Mesothelial cell of epicardium (in vitro differentiated cells): ENCODE results near the gene ILK. TPM values are rescaled to one million over a fixed set of nuclear protein-coding genes. Genes with fewer than 3 reads are reported as not detected.

Experiments used
- DNase-seq, 2 experiments: peaks; one replicate each; pipeline ENCODE4 v3.0.0; 2021; ENCODE audit warnings: low spot score in 2 of 2; ENCODE audit not compliant: unreplicated experiment in 2 of 2
- H3K27ac Mint-ChIP-seq: 2 replicates; pipeline ENCODE4 v1.8.0; 2021; ENCODE audit warnings: mixed read lengths
- H3K27me3 Mint-ChIP-seq: 2 replicates; pipeline ENCODE4 v1.8.0; 2021; ENCODE audit warnings: low read depth, mixed read lengths
- H3K36me3 Mint-ChIP-seq: 2 replicates; pipeline ENCODE4 v1.8.0; 2021; ENCODE audit warnings: mixed read lengths
- H3K4me1 Mint-ChIP-seq: 2 replicates; pipeline ENCODE4 v1.8.0; 2021; ENCODE audit warnings: mixed read lengths
- H3K4me3 Mint-ChIP-seq: 2 replicates; pipeline ENCODE4 v1.8.0; 2021; ENCODE audit warnings: mild to moderate bottlenecking, moderate library complexity, mixed read lengths
- H3K9me3 Mint-ChIP-seq: 2 replicates; pipeline ENCODE4 v1.8.0; 2021; ENCODE audit warnings: mixed read lengths
- CTCF ChIP-seq: fragments of 200-600 bp; sonication (generic); IDR thresholded peaks from one replicate; pipeline ENCODE4 v1.5.0; 2021; ENCODE audit warnings: antibody characterized with exemption; ENCODE audit not compliant: unreplicated experiment
- total RNA-seq: library from RNA; stranded (reverse); gene quantifications from 3 replicates; pipeline ENCODE4 v1.2.1, GENCODE V29; 2021

Gene ILK
- total RNA-seq, 1 donor from 2014 or later, result 144 TPM

DNA sequence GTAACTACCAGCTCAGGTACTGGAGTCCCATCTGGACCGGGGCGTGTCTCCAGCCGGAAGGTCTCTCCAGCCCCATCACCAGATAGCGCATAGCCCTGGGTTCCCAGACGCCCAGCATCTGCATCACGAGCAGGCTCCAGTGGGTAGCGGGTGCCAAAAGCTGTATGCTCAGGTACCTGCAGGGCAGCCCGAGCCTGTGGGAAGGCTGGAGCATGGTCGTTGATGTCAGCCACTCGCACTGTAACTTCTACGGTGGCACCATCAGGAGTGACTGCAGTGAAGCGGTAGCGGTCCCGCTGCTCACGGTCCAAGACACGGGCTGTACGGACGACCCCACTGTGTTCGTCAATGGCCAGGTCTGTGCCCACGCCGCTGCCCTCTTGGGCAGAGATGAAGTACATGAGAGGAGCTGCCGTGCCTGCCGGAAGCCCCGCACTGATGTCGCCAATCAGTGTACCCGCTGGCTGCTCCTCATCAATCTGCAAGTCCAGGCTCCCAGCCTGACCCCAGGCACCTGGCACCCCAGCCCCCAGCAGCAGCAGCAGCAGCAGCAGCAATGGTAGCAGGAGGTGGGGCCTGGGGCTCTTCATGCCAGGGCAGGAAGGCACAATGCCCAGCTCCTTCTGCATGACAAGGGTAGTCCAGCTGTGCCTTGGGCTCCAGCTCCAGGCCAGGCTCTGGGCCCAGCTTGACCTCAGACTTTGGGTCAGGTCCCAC lies 37.6 kb downstream of the ILK start:
- H3K4me1 Mint-ChIP-seq, result peaks cover 3% of the 10 kb centered on the region
- peaks cover 3% of the 10 kb centered on the region for H3K36me3 Mint-ChIP-seq
- TF ChIP-seq CTCF, result no peak
- H3K27me3 Mint-ChIP-seq, result no peaks in the 10 kb centered on the region
- H3K4me3 Mint-ChIP-seq, result no peak overlapping the region
- no peaks in the 10 kb centered on the region for H3K9me3 Mint-ChIP-seq
- DNase-seq, result no peak
- H3K27ac Mint-ChIP-seq, result no peak overlapping the region

DNA sequence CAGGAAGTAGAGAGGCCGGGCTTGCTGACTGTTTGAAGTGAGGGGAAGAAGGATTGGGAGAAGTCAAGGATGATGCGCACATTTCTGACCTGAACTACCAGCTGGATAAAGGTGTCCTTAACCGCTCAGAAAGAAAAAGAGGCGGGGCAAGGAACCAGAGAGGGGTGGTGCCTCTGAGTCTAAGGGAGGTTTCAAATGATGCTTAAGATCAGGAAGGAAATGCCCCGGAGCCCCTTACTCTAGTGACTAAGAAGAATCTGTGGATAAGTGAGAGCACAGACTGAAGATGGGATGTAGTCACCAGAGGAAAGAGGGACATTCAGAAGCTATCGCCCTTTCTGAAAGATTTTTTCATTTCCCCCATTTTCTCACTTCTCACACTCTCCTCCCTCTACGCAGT lies 39.4 kb downstream of the ILK start:
- TF ChIP-seq CTCF, result no peak
- DNase-seq, result no peak
- H3K27me3 Mint-ChIP-seq, result no peaks in the 10 kb centered on the region
- H3K27ac Mint-ChIP-seq, result no peak overlapping the region
- peaks cover 3% of the 10 kb centered on the region for H3K36me3 Mint-ChIP-seq
- H3K4me3 Mint-ChIP-seq, result no peak overlapping the region
- peaks cover 3% of the 10 kb centered on the region for H3K4me1 Mint-ChIP-seq
- H3K9me3 Mint-ChIP-seq, result no peaks in the 10 kb centered on the region

GRCh38 chr11:6646071-6646470 lies 42.5 kb downstream of the ILK start:
- no peak for DNase-seq
- Mint-ChIP-seq H3K36me3 (peaks cover 3% of the 10 kb centered on the region), H3K4me1 (peaks cover 3% of the 10 kb centered on the region), H3K9me3 (no peaks in the 10 kb centered on the region), H3K27ac (no peak overlapping the region), H3K4me3 (no peak overlapping the region), H3K27me3 (no peaks in the 10 kb centered on the region)
- no peak for TF ChIP-seq CTCF

DNA sequence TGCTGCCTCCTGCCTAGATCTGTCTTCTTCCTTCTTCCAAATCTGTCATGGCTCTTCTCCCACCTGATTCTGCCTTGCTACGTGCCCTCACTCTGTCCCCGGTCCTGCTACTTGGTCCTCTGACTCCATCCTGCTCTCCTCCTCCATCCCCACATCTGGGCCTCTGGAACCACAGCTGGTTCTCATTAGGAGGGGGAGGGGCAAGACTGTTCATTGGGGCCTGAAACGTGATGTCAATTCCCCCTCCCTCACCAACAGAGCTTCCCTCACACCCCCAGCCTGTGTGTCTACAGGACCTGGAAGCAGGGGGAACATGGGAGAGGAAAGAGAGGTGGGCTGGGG lies 43.0 kb downstream of the ILK start:
- H3K9me3 Mint-ChIP-seq, result no peaks in the 10 kb centered on the region
- peaks cover 3% of the 10 kb centered on the region for H3K36me3 Mint-ChIP-seq
- no peaks in the 10 kb centered on the region for H3K27me3 Mint-ChIP-seq
- no peak overlapping the region for H3K4me3 Mint-ChIP-seq
- H3K27ac Mint-ChIP-seq, result no peak overlapping the region
- TF ChIP-seq CTCF, result no peak
- DNase-seq, result no peak
- H3K4me1 Mint-ChIP-seq, result peaks cover 3% of the 10 kb centered on the region

DNA sequence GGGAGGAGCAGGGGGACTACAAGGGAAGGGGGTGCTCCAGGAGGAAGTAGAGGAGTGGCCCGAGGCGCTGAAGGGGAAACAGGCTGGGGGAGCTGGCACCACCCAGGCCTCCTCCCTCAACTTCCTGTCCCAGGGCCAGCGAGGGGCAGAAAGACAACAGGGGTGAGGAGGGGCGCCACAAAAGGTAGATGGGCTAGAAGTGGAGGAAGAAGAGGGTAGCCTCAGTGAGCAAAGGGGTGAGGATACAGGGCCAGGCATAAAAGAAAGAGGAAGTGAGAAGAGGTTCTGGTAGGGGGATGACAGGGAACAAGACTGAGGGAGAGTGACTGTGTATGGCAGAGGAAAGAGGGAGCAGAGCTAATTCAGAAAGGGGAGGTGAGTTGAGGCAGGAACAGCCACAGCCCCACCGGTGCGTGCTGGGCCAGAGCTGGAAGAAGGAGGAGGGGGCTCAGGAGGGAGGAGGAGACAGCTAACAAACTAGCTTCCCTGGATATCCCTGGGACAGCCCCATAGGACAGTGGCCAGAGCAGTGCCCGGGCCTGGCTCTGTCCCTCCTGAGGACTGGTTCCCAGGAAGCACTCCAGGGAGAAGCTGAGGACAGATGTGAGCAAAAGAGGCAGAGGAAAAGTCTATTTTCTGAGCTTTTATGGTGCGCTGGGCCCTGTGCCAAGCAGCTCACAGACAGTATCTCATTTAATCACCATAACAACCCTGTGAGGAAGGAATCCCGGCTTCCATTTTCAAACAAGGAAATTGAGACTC lies 43.5 kb downstream of the ILK start:
- no peak for DNase-seq
- peaks cover 3% of the 10 kb centered on the region for H3K36me3 Mint-ChIP-seq
- no peak overlapping the region for H3K27ac Mint-ChIP-seq
- H3K27me3 Mint-ChIP-seq, result no peaks in the 10 kb centered on the region
- H3K4me3 Mint-ChIP-seq, result no peak overlapping the region
- TF ChIP-seq CTCF, result no peak
- peaks cover 3% of the 10 kb centered on the region for H3K4me1 Mint-ChIP-seq
- H3K9me3 Mint-ChIP-seq, result no peaks in the 10 kb centered on the region
